GM12873 (cell line): Measurements from ENCODE around the gene KCNAB3.

Experiments
- TF ChIP-seq, protein P1 (sequence below): IDR thresholded peaks from 2 replicates; pipeline ENCODE4 v1.5.1; 2012; ENCODE audit warnings: low read depth, mild to moderate bottlenecking, moderate library complexity, low read length, control low read depth; ENCODE audit not compliant: insufficient read depth; ENCODE audit errors: missing control alignments

Gene KCNAB3

DNA sequence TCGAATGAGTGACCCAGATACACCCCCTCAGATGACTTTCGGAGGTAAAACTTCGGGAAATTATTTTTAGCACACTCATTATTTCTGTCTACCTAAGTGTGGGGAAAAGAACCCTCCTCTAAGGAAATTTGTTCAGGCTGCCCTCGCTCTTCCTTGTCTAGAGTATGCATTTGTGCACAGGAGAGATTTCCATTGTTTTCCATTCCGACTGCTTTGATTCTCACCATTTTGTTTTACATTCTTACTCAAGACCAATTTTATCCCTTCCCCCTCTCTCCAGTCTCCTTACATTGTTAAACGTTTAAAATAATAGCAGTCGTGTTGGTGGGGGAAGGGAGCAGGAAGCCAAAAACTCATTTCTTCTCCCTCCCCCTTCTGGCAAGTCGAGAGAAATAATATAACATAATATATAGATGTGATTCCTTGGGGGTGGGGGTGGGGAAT, 42.6 kb downstream of the KCNAB3 start:
- TF ChIP-seq, protein P1, sequence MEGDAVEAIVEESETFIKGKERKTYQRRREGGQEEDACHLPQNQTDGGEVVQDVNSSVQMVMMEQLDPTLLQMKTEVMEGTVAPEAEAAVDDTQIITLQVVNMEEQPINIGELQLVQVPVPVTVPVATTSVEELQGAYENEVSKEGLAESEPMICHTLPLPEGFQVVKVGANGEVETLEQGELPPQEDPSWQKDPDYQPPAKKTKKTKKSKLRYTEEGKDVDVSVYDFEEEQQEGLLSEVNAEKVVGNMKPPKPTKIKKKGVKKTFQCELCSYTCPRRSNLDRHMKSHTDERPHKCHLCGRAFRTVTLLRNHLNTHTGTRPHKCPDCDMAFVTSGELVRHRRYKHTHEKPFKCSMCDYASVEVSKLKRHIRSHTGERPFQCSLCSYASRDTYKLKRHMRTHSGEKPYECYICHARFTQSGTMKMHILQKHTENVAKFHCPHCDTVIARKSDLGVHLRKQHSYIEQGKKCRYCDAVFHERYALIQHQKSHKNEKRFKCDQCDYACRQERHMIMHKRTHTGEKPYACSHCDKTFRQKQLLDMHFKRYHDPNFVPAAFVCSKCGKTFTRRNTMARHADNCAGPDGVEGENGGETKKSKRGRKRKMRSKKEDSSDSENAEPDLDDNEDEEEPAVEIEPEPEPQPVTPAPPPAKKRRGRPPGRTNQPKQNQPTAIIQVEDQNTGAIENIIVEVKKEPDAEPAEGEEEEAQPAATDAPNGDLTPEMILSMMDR, result no peak

DNA sequence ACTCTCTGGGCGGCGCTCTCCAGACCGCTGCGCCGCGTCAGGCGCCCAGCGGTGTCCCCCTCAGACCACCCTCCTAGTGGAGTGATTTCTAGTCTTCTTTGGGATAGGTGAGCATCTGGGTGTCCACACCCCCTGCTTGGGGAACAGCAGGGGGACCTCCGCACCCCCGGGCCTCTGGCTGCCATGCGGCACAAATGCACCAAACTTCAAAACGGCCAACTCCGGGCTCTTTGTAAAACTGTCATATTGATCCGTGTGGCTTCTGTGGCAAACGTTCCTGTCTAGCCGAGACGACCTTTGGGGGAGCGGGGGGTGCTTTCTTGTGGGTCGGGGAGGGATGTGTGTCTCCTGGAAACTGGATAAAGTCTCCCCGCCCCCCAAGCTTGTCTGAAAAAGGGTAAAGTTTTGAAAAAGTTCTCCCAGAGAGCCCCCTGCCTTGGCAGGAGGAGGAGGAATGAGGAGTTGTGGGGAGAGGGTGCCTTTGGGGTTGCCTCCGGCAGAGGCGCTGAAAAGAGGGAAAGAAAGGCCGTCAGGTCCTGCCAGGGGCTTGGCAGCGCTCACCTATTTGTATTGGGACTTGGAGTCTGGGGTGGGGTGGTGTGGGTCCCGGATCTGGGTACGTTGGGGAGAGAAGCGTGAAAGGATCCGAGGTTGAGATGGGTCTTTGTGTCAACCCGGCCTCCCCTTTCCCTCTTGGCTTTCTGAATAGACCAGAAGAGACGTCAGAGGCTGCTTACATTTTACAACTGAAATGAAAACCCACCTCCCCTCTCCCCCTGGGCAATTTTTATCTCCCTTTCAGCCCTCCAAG, 43.2 kb downstream of the KCNAB3 start:
- TF ChIP-seq, protein P1, result no peak

DNA sequence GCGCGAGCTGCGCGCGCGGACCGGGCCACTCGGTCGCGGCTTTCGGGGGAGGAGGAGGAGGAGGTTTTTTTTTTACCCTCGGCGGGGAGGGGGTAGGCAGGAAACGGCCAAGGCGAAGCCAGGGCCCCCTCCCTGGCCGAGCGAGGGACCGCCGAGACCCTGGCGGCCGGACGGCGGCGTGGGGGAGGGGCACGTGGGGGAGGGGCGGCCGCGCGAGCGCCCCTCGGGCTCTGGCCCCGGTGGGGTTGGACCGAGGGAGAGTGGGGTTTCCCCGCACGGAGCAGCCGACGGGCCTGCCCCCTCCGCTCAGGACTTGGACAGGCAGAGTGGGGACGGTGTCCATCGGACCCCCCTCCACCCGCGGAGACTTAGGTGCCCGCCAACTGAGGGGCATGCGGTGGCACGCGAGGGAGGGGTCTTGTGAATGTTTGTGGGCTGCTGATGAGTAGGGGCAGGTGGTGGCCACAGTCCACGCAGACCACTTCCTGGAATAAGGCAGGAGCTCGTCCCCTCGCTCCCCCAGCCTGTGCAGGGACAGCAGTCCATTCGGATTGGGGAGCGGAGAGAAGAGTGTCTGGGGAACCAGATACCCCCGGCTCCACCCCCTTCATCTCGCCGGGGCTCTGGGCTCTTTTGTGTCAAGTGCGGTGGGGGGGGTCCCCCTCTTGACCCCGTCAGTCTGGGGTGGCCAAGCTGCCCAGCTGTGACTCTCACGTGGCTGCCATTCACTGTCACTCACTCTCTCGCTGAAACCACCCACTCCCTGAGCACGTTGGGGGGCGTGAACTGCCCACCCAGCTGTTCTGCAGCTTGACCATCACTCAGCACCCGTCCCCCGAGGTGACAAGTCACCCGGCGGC, 44.1 kb downstream of the KCNAB3 start:
- TF ChIP-seq, protein P1, result no peak

DNA sequence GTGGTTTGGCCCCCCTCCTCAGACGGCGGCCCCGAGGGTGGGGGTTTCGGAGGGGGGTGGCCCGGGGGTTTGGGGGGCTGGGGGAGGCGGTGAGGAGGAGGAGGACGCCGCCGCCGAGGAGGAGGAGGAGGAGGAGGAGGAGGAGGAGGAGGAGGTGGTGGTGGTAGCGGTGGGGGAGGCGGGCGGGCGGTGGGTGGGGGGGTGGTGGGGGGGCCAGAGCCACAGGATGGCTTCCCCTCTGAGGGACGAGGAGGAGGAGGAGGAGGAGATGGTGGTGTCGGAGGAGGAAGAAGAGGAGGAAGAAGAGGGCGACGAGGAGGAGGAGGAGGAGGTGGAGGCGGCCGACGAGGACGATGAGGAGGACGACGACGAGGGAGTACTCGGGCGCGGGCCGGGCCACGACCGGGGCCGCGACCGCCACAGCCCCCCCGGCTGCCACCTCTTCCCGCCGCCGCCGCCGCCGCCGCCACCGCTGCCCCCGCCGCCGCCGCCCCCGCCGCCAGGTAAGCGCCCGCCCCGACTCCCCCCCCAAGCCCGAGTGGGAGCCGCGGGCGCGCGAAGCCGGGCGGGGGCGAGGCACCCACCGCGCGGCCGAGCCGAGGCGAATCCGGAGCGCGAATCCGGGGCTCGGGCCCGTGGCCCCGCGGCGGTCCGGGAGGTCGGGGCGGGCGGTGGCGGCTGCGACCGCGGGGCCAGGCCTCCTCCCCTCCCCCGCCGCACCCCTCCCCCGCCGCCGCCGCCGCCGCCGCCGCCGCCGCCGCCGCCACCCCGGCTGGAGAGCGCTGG, 44.9 kb downstream of the KCNAB3 start:
- TF ChIP-seq, protein P1, result no peak

DNA sequence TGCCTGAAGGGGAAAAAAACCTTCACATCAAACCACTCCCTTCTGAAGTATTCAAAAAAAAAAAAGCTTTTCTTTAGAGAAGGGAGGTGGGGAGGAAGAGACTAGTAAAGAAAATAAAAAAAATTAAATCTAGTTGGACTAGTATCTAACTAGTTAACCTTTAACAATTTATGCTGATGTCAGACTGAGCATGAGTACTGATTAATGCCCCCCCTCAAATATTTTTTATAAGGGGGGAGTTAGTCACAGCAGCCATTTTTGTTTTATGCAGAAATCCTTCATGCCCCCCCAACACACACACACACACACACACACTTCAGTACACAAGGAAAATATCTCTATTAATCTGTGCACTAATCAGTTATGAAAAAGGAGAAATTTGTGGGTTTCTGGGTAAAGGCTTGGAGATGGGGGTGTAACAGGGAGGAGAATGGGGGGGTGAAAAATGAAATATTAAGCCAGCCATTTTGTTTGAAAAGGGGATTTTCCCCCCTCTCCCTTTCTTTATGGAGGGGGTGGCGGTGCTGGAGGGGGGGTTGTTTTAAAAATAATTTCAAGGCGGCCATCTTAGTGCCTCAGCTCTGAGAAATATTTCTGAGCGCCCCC, 45.8 kb downstream of the KCNAB3 start:
- TF ChIP-seq, protein P1, result no peak

DNA sequence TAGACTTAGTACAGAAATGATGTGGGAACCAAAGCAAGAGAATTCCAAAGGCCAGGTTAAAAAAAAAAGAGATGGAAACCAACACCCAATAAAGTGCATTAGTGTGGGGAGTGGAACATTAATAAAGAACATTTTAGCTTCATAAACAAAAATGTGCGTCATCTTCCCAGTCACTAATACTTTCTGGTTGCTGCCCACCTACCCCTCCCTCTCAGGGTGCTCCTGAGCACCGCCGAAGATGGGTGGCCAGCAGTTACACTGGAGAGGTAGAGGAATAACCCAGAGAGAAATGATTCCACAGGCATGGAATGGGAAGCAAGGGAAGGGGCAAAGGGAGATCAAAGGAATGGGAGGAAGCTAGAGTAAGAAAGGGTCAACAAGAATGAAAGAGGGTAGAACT, 47.0 kb downstream of the KCNAB3 start:
- TF ChIP-seq, protein P1, result no peak
